C4-2B (cell line): ENCODE measurements around the gene ADORA2A.

ENCODE experiments used
- H3K27ac ChIP-seq: fragments of 450-650 bp; 2 replicates; pipeline ENCODE4 v1.5.1; 2017
- ZFX ChIP-seq: fragments of 450-650 bp; IDR thresholded peaks from 2 replicates; pipeline ENCODE4 v1.6.1; 2017
- TF ChIP-seq, protein P1 (sequence below): fragments of 450-650 bp; conservative IDR thresholded peaks from 2 replicates; pipeline ENCODE4 v1.5.1; 2017; ENCODE audit warnings: mild to moderate bottlenecking

Gene ADORA2A

DNA sequence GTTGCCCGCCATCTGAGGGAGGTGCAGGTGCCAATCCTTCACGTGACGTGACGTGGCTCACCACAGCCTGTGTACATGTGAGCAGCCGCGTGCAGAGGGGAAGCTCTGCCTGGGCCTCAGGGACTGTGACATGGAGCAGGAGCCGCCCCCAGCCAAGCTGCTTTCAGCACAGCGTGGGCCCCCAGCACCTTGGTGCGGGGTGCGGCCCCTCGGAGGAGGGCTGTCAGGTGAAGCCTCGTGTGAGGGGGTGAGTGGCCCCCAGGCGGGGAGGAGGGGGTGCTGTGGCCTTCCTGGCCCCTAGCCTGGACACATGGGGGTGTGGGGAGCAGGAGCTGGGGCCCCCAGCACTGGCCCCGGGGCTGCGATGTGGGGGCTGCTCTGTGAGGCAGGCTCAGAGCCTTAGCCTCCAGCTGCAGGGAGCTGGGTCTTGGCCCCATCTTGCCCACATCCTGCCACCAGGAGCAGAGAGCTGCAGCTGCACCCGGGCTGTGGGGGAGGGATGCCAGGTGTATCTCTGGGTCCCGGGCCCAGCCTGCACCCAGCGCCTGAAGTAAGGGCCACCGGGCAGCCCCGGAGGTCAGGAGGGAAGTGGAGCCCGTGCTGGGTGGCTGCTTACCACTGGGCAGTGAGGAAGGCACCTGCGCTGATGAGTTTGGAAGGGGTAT lies at the start of gene ADORA2A:
Gene ADORA2A (plus strand): TSS at position 100 of the 665 bp plus-strand sequence. CDS start 5,806 bp downstream, outside the sequence.
- TF ChIP-seq ZFX: no peak
- TF ChIP-seq, protein P1, sequence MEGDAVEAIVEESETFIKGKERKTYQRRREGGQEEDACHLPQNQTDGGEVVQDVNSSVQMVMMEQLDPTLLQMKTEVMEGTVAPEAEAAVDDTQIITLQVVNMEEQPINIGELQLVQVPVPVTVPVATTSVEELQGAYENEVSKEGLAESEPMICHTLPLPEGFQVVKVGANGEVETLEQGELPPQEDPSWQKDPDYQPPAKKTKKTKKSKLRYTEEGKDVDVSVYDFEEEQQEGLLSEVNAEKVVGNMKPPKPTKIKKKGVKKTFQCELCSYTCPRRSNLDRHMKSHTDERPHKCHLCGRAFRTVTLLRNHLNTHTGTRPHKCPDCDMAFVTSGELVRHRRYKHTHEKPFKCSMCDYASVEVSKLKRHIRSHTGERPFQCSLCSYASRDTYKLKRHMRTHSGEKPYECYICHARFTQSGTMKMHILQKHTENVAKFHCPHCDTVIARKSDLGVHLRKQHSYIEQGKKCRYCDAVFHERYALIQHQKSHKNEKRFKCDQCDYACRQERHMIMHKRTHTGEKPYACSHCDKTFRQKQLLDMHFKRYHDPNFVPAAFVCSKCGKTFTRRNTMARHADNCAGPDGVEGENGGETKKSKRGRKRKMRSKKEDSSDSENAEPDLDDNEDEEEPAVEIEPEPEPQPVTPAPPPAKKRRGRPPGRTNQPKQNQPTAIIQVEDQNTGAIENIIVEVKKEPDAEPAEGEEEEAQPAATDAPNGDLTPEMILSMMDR: no peak
- H3K27ac ChIP-seq: no peak within 1 kb of the TSS

- no peak for TF ChIP-seq ZFX
- TF ChIP-seq, protein P1: no peak
- H3K27ac ChIP-seq: no peak overlapping the region
These were observed 47.9 kb upstream of the ADORA2A start for GRCh38 chr22:24379536-24379935.

DNA sequence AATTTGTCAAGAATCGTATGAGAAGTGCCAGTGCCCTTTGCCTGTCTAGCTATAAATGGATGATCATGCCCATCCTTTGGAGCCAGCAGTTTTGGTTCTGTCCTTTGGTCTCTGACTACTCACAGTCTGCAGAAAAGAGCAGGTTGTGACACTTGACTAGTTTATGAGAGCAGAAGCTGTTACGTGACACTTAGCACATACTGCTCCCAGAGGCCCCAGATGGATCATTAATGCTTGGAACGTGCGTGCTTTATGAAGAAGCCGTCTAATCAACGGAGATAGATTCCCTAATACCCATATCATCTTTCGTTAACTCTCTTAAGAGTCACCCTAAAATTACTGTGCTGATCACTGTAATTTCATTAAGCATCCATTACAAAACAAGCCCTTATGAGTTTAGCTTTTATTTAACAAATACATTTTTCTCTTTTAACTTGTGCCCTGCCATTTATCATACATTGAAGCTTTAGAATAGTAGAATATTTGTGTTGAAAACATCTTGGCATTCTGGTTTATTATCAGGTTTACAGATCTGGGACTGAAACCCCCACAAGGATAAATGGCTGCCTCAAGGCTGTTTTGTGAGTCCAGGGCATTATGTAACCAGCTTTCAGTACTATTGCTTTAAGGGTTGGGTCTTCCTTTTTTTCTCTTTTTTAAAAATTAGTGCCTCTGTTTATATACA lies 47.0 kb upstream of the ADORA2A start:
- TF ChIP-seq, protein P1: no peak
- no peak for TF ChIP-seq ZFX
- no peak overlapping the region for H3K27ac ChIP-seq

DNA sequence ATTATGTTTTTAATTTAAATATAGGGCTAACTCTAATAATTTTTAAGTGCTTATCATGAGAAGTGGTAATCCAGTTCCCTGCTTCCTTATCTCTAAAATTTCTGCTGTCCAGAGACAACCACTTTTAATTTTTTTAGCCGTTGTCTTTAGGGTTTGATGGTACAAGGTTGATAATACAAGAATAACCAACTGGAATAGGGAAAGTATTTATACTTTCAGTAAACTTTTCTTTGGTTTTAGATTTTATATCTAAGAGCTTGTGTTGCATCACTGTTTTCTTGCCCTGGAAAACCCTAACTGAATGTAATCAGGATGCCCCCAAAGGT lies 46.5 kb upstream of the ADORA2A start:
- no peak overlapping the region for H3K27ac ChIP-seq
- TF ChIP-seq ZFX: no peak
- TF ChIP-seq, protein P1: no peak

- no peak overlapping the region for H3K27ac ChIP-seq
- no peak for TF ChIP-seq ZFX
- TF ChIP-seq, protein P1: no peak
These were observed 44.3 kb upstream of the ADORA2A start for GRCh38 chr22:24383061-24383460.

- TF ChIP-seq, protein P1: no peak
- TF ChIP-seq ZFX: no peak
- no peak overlapping the region for H3K27ac ChIP-seq
These were observed 43.3 kb upstream of the ADORA2A start for GRCh38 chr22:24384131-24384530.

DNA sequence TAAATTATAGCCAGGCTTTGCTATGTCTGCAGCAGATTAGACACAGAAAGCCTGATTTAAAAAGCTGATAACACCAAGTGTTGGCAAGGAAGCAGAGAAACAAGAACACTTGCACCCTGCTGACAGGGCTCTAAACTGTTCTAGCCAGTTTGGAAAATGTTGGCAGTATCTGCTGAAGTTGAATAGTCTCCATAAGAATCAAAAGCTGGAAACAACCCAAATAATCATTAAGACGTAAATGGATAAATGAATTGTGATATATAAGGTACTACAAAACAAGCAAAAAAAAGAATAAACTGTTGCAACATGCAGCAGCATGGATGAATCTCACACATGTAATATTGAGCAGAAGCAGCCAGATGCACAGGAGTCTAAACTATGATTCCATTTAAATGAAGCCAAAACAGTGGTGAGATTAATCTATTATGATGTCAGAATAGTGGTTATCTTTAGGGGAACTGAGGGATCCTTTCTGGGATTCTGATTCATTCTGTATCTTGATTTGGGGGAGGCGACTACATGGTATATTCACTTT lies 40.4 kb upstream of the ADORA2A start:
- H3K27ac ChIP-seq: peak overlapping the region; percentile 25; the same call in 1 of the 2 replicates
- TF ChIP-seq ZFX: no peak
- TF ChIP-seq, protein P1: no peak
